Neural cell (in vitro differentiated cells): ENCODE results near the gene RHOF. TPM values are rescaled to one million over a fixed set of nuclear protein-coding genes. Genes with fewer than 3 reads are reported as not detected.

Experiments used
- H2AFZ ChIP-seq: fragments of 200-600, 300-800 bp; sonication (generic), shearing (Covaris generic); 2 replicates; pipeline ENCODE4 v1.6.0; 2014; ENCODE audit warnings: low read depth, mild to moderate bottlenecking, antibody characterized with exemption, low read length, moderate library complexity
- H3F3A ChIP-seq: fragments of 200-600 bp; shearing (Covaris generic); 2 replicates; pipeline ENCODE4 v1.6.1; 2016; ENCODE audit warnings: mild to moderate bottlenecking, moderate library complexity, mixed read lengths, antibody characterized with exemption, low read length; ENCODE audit not compliant: insufficient read depth, poor library complexity, severe bottlenecking
- H3K27ac ChIP-seq: fragments of 200-600, 300-800 bp; sonication (generic), shearing (Covaris generic); 2 replicates; pipeline ENCODE4 v1.5.1; 2014; ENCODE audit warnings: mild to moderate bottlenecking, low read length, moderate library complexity
- H3K27me3 ChIP-seq: fragments of 300-800, 200-600 bp; sonication (generic), shearing (Covaris generic); 2 replicates; pipeline ENCODE4 v1.6.0; 2014; ENCODE audit warnings: mild to moderate bottlenecking, low read depth, low read length, moderate library complexity; ENCODE audit not compliant: insufficient read depth
- H3K36me3 ChIP-seq: fragments of 300-800, 200-600 bp; sonication (generic), shearing (Covaris generic); 2 replicates; pipeline ENCODE4 v1.5.1; 2014; ENCODE audit warnings: mild to moderate bottlenecking, antibody characterized with exemption, low read length, moderate library complexity; ENCODE audit not compliant: insufficient read depth
- H3K4me2 ChIP-seq: fragments of 300-800, 200-600 bp; sonication (generic), shearing (Covaris generic); 2 replicates; pipeline ENCODE4 v1.6.0; 2014; ENCODE audit warnings: mild to moderate bottlenecking, low read length
- H3K4me3 ChIP-seq: fragments of 300-800, 200-600 bp; sonication (generic), shearing (Covaris generic); 2 replicates; pipeline ENCODE4 v1.5.1; 2014; ENCODE audit warnings: mild to moderate bottlenecking, low read length, moderate library complexity
- H3K79me2 ChIP-seq: fragments of 200-600 bp; shearing (Covaris generic); replicated peaks from 2 replicates; pipeline ENCODE4 v1.6.0; 2014; ENCODE audit warnings: mild to moderate bottlenecking, low read length, moderate library complexity; ENCODE audit not compliant: insufficient read depth
- H3K9ac ChIP-seq: fragments of 300-800, 200-600 bp; sonication (generic), shearing (Covaris generic); 2 replicates; pipeline ENCODE4 v1.6.1; 2016; ENCODE audit warnings: mild to moderate bottlenecking, low read length, mixed read lengths
- H3K9me2 ChIP-seq: fragments of 200-600 bp; shearing (Covaris generic); 2 replicates; pipeline ENCODE4 v1.6.1; 2016; ENCODE audit warnings: mild to moderate bottlenecking, low read length, mixed read lengths; ENCODE audit not compliant: insufficient read depth
- H3K9me3 ChIP-seq: fragments of 200-600, 300-800 bp; sonication (generic), shearing (Covaris generic); 2 replicates; pipeline ENCODE4 v1.6.1; 2016; ENCODE audit warnings: mild to moderate bottlenecking, mixed run types, low read length, moderate library complexity, mixed read lengths
- H4K20me1 ChIP-seq: fragments of 200-600 bp; shearing (Covaris generic); 2 replicates; pipeline ENCODE4 v1.6.1; 2016; ENCODE audit warnings: mild to moderate bottlenecking, mixed run types; ENCODE audit not compliant: insufficient read depth
- EP300 ChIP-seq: fragments of 450-650 bp; conservative IDR thresholded peaks from 2 replicates; pipeline ENCODE4 v1.6.1; 2014; ENCODE audit warnings: antibody characterized with exemption, mild to moderate bottlenecking, moderate library complexity; ENCODE audit not compliant: poor library complexity, severe bottlenecking
- EZH2 ChIP-seq: fragments of 200-600, 300-800 bp; shearing (Covaris generic), sonication (generic); IDR thresholded peaks from 2 replicates; pipeline ENCODE4 v1.6.1; 2014; ENCODE audit warnings: antibody characterized with exemption, low read length, borderline replicate concordance, mild to moderate bottlenecking; ENCODE audit not compliant: insufficient read depth, poor library complexity, severe bottlenecking
- MXI1 ChIP-seq: fragments of 450-650 bp; conservative IDR thresholded peaks from 2 replicates; pipeline ENCODE4 v1.6.1; 2014; ENCODE audit warnings: antibody characterized with exemption, mild to moderate bottlenecking; ENCODE audit not compliant: poor library complexity, severe bottlenecking
- POLR2AphosphoS5 ChIP-seq: IDR thresholded peaks from 2 replicates; pipeline ENCODE4 v1.6.1; 2012
- RAD21 ChIP-seq: fragments of 450-650 bp; conservative IDR thresholded peaks from 2 replicates; pipeline ENCODE4 v1.6.1; 2014; ENCODE audit warnings: antibody characterized with exemption, mild to moderate bottlenecking, moderate library complexity
- REST ChIP-seq: IDR thresholded peaks from 2 replicates; pipeline ENCODE4 v1.6.1; 2012; ENCODE audit warnings: borderline replicate concordance
- SMC3 ChIP-seq: fragments of 450-650 bp; conservative IDR thresholded peaks from 2 replicates; pipeline ENCODE4 v1.6.1; 2014; ENCODE audit warnings: antibody characterized with exemption, mild to moderate bottlenecking, moderate library complexity; ENCODE audit not compliant: poor library complexity
- TAF1 ChIP-seq: IDR thresholded peaks from 2 replicates; pipeline ENCODE4 v1.6.1; 2012; ENCODE audit warnings: low read depth
- polyA plus RNA-seq: library from polyadenylated mRNA; depleted of rRNA; stranded (reverse); fragments of >200 nt; gene quantifications from 2 replicates; pipeline ENCODE4 v1.2.3, GENCODE V29; 2014
- TF ChIP-seq, protein P1 (sequence below): fragments of 450-650 bp; IDR thresholded peaks from 2 replicates; pipeline ENCODE4 v1.5.1; 2014; ENCODE audit warnings: antibody characterized with exemption, mild to moderate bottlenecking, moderate library complexity; ENCODE audit not compliant: poor library complexity, severe bottlenecking

RHOF gene
- polyA plus RNA-seq, 1 donor from 2014 or later: 14.7 TPM

- H3F3A ChIP-seq: no peaks in the 10 kb centered on the region
- no peak overlapping the region for H3K27ac ChIP-seq
- no peak overlapping the region for H2AFZ ChIP-seq
- no peak for TF ChIP-seq EZH2
- TF ChIP-seq RAD21: no peak
- no peak for TF ChIP-seq EP300
- TF ChIP-seq SMC3: no peak
- TF ChIP-seq TAF1: no peak
- TF ChIP-seq, protein P1, sequence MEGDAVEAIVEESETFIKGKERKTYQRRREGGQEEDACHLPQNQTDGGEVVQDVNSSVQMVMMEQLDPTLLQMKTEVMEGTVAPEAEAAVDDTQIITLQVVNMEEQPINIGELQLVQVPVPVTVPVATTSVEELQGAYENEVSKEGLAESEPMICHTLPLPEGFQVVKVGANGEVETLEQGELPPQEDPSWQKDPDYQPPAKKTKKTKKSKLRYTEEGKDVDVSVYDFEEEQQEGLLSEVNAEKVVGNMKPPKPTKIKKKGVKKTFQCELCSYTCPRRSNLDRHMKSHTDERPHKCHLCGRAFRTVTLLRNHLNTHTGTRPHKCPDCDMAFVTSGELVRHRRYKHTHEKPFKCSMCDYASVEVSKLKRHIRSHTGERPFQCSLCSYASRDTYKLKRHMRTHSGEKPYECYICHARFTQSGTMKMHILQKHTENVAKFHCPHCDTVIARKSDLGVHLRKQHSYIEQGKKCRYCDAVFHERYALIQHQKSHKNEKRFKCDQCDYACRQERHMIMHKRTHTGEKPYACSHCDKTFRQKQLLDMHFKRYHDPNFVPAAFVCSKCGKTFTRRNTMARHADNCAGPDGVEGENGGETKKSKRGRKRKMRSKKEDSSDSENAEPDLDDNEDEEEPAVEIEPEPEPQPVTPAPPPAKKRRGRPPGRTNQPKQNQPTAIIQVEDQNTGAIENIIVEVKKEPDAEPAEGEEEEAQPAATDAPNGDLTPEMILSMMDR: no peak
- no peak for TF ChIP-seq POLR2AphosphoS5
- no peak for TF ChIP-seq MXI1
- TF ChIP-seq REST: no peak
- no peaks in the 10 kb centered on the region for H3K36me3 ChIP-seq
- no peaks in the 10 kb centered on the region for H3K9me3 ChIP-seq
- H4K20me1 ChIP-seq: no peaks in the 10 kb centered on the region
- H3K27me3 ChIP-seq: no peaks in the 10 kb centered on the region
- H3K9me2 ChIP-seq: no peaks in the 10 kb centered on the region
- no peak overlapping the region for H3K9ac ChIP-seq
- H3K4me2 ChIP-seq: no peak overlapping the region
- H3K79me2 ChIP-seq: no peaks in the 10 kb centered on the region
- no peak overlapping the region for H3K4me3 ChIP-seq
These were observed 34.0 kb upstream of the RHOF start for GRCh38 chr12:121827351-121828099.

DNA sequence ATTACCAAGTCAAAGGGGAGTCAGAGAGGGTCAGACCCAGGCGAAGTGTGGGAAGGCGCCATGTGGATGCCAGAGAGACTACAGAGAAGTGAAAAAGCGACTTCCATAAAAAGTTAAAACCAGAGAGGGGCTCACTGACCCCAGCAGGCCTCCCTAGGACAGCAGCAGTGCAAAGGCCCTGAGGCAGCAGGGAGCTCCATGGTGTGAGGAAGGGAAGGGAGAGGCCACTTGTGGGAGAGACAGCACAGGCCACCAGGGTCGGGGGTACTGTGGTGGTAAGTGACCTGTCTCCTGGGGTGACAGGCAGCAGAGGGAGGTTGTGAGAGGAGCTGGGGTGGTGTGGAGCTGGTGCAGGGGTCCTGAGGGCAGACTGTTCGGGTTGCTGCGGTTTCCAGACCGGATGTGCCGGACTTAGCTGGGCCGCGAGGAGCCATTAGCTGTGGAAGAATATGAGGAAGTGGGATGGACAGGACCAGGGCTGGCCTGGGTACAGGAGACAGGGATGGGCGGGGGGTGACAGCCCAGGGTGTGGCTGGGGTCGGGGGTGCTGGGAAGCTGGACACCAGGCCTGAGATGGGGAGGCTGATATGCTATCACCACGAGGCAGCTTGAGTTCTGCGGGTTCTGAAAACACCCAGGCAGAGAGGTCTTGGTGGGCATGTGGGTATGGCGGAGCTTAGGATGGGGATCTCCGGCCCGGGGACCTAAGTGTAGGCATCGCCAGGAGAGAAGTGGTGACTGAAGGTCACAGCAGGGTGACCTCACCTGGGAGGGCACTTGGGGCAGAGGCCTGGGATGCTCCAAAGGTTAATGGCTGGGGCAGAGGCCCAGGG is 33.0 kb upstream of the RHOF start:
- H3K36me3 ChIP-seq: no peaks in the 10 kb centered on the region
- no peak overlapping the region for H3K4me3 ChIP-seq
- TF ChIP-seq REST (no peak), POLR2AphosphoS5 (no peak), SMC3 (no peak)
- TF ChIP-seq, protein P1: no peak
- H3K9me2 ChIP-seq: no peaks in the 10 kb centered on the region
- no peaks in the 10 kb centered on the region for H3K27me3 ChIP-seq
- no peaks in the 10 kb centered on the region for H4K20me1 ChIP-seq
- H3K9ac ChIP-seq: no peak overlapping the region
- no peaks in the 10 kb centered on the region for H3K79me2 ChIP-seq
- H3K4me2 ChIP-seq: no peak overlapping the region
- H3K27ac ChIP-seq: no peak overlapping the region
- no peak overlapping the region for H2AFZ ChIP-seq
- no peaks in the 10 kb centered on the region for H3F3A ChIP-seq
- H3K9me3 ChIP-seq: no peaks in the 10 kb centered on the region
